Aorta (tissue), 5 donors: ENCODE results near the gene BRAT1. TPM values are rescaled to one million over a fixed set of nuclear protein-coding genes. Genes with fewer than 3 reads are reported as not detected.

Experiments used
- ATAC-seq: fragments of 200-7000 bp; cut with Tn5 transposase; one replicate; pipeline ENCODE4 v1.9.1; 2022; ENCODE audit warnings: moderate library complexity; ENCODE audit not compliant: low FRiP score
- DNase-seq, 2 donors: peaks; one replicate each; pipeline ENCODE4 v3.0.0-alpha.2; 2020
- H3K27ac ChIP-seq, 2 donors: one replicate each; pipeline ENCODE4 v1.5.1; 2013; ENCODE audit warnings: low read length in 2 of 2, mild to moderate bottlenecking in 2 of 2, moderate library complexity in 2 of 2, control low read depth in 1 of 2, inconsistent platforms in 1 of 2, low read depth in 1 of 2
- H3K27me3 ChIP-seq, 2 donors: one replicate each; pipeline ENCODE4 v1.6.1; 2013; ENCODE audit warnings: control low read depth in 1 of 2, low read length in 1 of 2, mild to moderate bottlenecking in 1 of 2, moderate library complexity in 1 of 2; ENCODE audit not compliant: insufficient read depth in 2 of 2, control insufficient read depth in 1 of 2
- H3K36me3 ChIP-seq, 2 donors: one replicate each; pipeline ENCODE4 v1.6.1; 2013; ENCODE audit warnings: control low read depth in 1 of 2, low read length in 1 of 2, mild to moderate bottlenecking in 1 of 2; ENCODE audit not compliant: insufficient read depth in 2 of 2, control insufficient read depth in 1 of 2
- H3K4me1 ChIP-seq, 2 donors: one replicate each; pipeline ENCODE4 v1.6.1; 2013; ENCODE audit warnings: low read length in 2 of 2, control low read depth in 1 of 2, mild to moderate bottlenecking in 1 of 2, moderate library complexity in 1 of 2; ENCODE audit not compliant: insufficient read depth in 2 of 2, control insufficient read depth in 1 of 2
- H3K4me3 ChIP-seq, 2 donors: one replicate each; pipeline ENCODE4 v1.5.1; 2013; ENCODE audit warnings: low read length in 2 of 2, control low read depth in 1 of 2, mild to moderate bottlenecking in 1 of 2
- H3K9me3 ChIP-seq: one replicate; pipeline ENCODE4 v1.6.1; 2013; ENCODE audit warnings: mild to moderate bottlenecking, low read length; ENCODE audit not compliant: control insufficient read depth
- WGBS, 2 donors: extraction: QIAGEN DNeasy Blood & Tissue Kit; methylation state at CpG; one replicate each; pipeline ENCODE4 v1.1.7; 2013; 5-methylcytosine and 5-hydroxymethylcytosine counted together
- intact Hi-C, 2 donors: fragments of 100-400 bp; cut with DNase I; formaldehyde crosslinking; loops; one replicate each; pipeline versions ENCODE4 v1.14.2 to v1.15.0; 2022
- polyA plus RNA-seq, 2 donors: library from polyadenylated mRNA; stranded (reverse); fragments of 200-250 nt; gene quantifications; one replicate each; pipeline ENCODE4 v1.2.3, GENCODE V29; 2013
- total RNA-seq, 2 donors: library from RNA; stranded (reverse); fragmentation: NEBNext Ultra II Directional; extraction: Animal tissue kit (Norgen Biotek cat#: 25700); gene quantifications; one replicate each; pipeline ENCODE4 v1.2.1, GENCODE V29; 2021
- donor health status: healthy with polysubstance abuse.
- donor health status: Bipolar disorder and iron deficiency.
- donor health status: DM: no; HTN: no; CAD: no.
- donor health status: DM: no; HTN: no; CAD: no.
- donor health status: DM: yes; HTN: yes; CAD: no.

BRAT1 gene
- total and polyA plus RNA-seq, 4 donors, result 11.8 to 63.9 (median 19.6) TPM

DNA sequence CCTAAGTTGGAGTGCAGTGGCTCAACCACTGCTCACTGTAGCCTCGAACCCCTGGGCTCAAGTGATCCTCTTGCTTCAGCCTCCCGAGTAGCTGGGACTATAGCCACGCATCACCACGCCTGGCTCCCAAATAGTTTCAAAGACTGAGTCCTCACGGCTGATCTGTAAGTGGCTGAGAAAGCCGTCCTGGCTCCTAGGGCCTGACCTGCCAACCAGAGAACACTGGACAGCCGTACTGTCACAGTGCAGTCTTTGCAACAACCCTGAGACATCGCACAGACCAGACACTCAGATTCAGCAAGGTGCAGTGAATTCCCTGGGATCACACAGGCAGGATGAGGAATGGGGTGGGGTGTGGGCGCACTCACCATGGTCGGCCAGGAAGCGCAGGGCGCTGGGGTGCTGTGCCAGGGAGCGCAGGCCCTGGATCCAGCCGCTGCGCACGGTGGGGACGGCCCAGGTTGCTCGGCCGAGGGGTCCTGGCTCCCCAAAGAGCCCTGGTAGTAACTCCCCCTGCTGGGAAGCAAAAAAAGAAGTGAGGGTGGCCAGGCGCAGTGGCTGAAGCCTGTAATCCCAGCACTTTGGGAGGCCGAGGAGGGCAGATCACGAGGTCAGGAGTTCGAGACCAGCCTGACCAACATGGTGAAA lies 10.7 kb downstream of the BRAT1 start:
- H3K36me3 ChIP-seq, result peaks cover 0 to 8% of the 10 kb centered on the region in 2 donors
- no peak overlapping the region for H3K27ac ChIP-seq
- no peak overlapping the region for H3K4me3 ChIP-seq
- intact Hi-C loops, result no loop called here
- DNase-seq (peak in 1 of 2 donors; percentile 38), ATAC-seq (no peak)
- 93 to 95% methylated on average over 23 of the region's 23 CpGs for whole genome bisulfite sequencing, 2 donors
- no peaks in the 10 kb centered on the region for H3K4me1 ChIP-seq
- H3K9me3 ChIP-seq, result no peaks in the 10 kb centered on the region
- no peaks in the 10 kb centered on the region for H3K27me3 ChIP-seq

DNA sequence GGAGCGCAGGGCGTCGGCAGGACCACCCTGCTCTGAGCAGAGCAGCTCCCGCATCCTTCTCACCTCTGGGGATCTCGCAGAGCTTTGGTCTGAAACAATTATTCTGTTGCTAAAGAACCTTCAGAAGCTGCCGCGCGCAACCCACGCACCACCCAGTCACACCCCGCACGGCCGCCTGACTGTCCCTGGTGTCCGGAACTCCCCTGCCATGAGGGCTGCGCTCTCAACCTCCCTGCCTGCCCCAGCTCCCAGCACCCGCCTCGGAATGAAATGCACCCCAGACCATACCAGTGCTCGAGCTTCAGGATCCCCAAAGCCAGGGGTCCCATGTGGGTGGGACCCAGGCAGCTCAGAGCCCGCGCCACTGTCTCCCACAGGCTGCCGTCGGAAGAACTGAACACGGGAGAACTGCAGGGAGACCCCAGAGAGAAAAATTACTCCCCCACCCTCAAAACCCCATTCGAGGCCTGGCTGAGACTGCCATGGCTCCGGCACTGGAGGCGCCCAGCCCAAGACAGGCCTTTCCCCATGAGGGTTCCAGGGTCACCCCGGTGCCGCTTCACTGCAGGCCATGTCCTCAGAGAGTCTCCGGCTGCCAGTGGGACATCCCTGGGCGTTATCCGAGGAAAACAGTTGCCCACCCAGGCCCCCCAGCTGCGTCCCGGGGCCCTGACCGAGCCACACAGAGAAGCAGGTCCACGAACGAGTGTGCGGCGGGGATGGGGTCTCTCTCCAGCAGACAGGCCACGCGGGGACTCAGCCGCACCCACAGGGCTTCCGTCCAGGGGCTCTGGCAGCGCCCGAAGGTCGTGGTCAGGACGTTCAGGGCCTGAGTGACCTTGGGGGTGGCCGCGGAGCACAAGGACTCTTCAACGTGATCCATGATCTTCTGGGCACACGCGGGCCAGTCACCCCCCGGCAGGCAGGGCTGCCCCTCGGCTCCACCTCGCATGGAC lies 12.1 kb downstream of the BRAT1 start:
- intact Hi-C loops, result no loop called here
- H3K27me3 ChIP-seq, result no peaks in the 10 kb centered on the region
- H3K27ac ChIP-seq, result no peak overlapping the region
- H3K9me3 ChIP-seq, result no peaks in the 10 kb centered on the region
- no peaks in the 10 kb centered on the region for H3K4me1 ChIP-seq
- WGBS, 2 donors, result 92 to 93% methylated on average over 53 of the region's 53 CpGs
- H3K36me3 ChIP-seq, result peaks cover 0 to 16% of the 10 kb centered on the region in 2 donors
- DNase-seq (peak in 1 of 2 donors; percentile 49), ATAC-seq (no peak)
- no peak overlapping the region for H3K4me3 ChIP-seq

DNA sequence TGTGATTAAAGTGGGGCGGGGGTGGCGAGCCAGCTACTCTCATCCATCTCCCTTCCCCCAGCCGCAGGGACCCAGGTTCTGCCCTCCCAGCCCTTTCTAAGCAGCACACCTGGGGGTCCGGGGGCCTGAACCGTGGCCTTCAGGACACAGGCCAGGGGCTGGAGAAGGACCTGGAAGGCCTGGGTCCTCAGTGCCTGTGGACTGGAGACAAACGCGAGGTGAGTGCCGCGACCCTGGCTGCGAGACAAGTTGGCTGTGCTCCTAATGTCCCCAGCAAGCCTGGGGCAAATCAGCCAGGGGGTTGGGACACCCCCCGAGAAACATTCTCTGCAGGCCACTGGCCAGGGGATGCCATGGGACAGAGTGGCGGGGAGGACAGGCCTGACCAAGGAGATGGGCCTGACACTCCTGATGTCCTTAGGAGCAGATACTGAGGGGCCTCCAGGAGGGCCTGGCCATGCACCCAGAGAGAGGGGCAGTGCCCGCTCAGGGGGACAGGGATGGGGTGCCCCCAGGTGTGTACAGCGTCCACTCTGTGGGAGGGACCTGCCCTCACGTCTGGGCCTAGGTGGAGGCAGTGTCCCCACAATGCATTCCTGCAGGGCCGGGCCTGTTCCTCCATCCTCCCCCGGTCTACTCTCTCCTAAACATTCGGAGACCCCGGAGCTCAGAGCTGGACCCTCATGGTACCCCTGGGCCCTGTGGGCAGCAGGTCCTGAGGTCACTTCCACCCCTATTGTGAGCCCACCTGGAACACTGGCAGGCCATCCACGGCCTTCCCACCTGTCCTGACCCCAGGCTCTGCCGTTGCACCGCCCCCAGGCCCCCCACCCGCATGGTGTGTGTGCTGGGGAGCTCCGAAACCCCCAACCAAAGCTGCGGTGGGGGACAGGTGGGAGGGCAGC lies 13.1 kb downstream of the BRAT1 start:
- Histone ChIP-seq H3K4me1 (no peaks in the 10 kb centered on the region), H3K4me3 (no peak overlapping the region), H3K9me3 (no peaks in the 10 kb centered on the region), H3K27me3 (no peaks in the 10 kb centered on the region), H3K27ac (no peak overlapping the region), H3K36me3 (peaks cover 0 to 19% of the 10 kb centered on the region in 2 donors)
- intact Hi-C loops, result no loop called here
- 87 to 88% methylated on average over 22 to 25 of the region's 25 CpGs for WGBS, 2 donors
- DNase-seq (peak in 1 of 2 donors; percentile 40), ATAC-seq (no peak)

DNA sequence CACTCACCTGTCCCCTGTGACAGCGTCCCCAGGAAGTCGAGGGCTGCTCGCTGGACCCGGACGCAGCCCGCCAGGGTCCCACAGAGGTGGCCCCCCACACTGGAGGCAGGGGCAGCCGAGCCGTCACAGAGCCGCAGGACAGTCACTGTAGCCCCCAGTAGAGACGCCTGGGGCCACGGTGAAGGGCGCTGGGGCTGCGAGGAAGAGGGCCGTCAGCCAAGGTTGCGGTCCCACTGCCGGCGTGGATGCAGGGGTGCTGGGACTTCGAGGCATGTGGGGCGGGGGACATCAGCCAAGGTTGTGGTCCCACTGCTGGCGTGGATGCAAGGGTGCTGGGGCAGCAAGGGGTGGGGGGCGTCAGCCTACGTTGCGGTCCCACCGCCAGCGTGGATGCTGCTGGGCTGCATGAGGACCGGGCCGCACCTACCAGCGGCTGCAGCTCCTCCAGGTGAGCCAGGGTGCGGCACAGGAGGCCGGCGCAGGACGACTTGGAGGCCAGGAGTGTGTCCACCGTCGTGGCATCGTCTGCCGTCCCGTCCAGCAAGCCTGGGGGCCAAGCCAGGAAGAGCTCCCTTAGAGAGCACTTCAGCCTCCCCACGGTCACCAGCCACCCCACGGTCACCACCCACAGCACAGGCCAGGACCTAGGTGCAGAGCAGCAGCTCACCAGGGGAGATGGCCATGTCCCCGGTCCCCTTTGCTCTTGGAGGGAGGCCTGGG lies 13.9 kb downstream of the BRAT1 start:
- Histone ChIP-seq H3K27me3 (no peaks in the 10 kb centered on the region), H3K36me3 (peaks cover 0 to 17% of the 10 kb centered on the region in 2 donors), H3K4me3 (no peak overlapping the region), H3K4me1 (no peaks in the 10 kb centered on the region), H3K9me3 (no peaks in the 10 kb centered on the region), H3K27ac (no peak overlapping the region)
- WGBS, 2 donors, result 93 to 95% methylated on average over 38 to 40 of the region's 40 CpGs
- intact Hi-C loops, result no loop called here
- no peak for ATAC-seq
- peak; percentile 48 to 78 for DNase-seq

DNA sequence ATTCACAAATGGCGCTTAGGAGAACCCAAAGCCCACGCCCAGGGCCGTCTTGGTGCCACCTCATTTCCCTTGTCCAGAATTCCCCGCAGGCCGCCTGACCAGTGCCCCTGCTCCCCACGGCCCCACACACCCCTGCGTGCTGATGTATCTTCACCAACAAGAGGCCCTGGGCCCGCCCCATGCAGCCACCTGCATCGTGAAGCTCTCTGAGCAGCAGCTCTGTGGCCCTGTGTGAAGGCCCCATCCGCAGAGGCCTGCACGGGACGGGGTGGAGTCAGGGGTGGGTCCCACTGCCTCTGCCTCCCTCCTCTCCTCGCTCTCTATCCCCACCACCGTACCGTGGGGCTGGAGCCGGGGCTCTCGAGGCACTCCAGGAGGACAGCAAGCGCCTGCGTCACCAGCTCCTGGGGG lies 14.7 kb downstream of the BRAT1 start:
- ATAC-seq, result no peak

DNA sequence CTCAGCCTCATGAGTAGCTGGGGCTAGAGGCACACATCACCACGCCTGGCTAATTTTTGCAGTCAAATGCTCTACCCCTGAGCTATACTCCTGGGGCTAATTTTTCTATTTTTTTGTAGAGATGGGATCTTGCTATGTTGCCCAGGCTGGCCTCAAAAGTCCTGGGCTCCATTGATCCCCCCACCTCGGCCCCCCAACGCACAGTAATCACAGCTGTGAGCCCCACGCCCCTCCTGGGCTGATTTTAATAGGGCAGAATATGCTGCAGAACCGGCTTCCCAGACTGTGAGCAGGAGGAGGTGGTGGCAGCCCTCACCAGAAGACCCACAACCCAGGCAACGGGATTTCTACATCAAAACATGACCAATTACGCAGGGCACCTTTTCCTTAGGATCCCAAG lies 15.2 kb downstream of the BRAT1 start:
- Histone ChIP-seq H3K36me3 (peaks cover 0 to 17% of the 10 kb centered on the region in 2 donors), H3K9me3 (no peaks in the 10 kb centered on the region), H3K4me1 (no peaks in the 10 kb centered on the region), H3K27ac (no peak overlapping the region), H3K4me3 (no peak overlapping the region), H3K27me3 (no peaks in the 10 kb centered on the region)
- DNase-seq (peak in 1 of 2 donors; percentile 16), ATAC-seq (no peak)
- intact Hi-C loops, result no loop called here
- WGBS, 2 donors, result 92 to 93% methylated on average over 7 of the region's 7 CpGs

More for the DNA sequence above, 14.7 kb downstream of the BRAT1 start:
- Histone ChIP-seq H3K9me3 (no peaks in the 10 kb centered on the region), H3K36me3 (peaks cover 0 to 17% of the 10 kb centered on the region in 2 donors), H3K4me1 (no peaks in the 10 kb centered on the region), H3K27ac (no peak overlapping the region), H3K27me3 (no peaks in the 10 kb centered on the region), H3K4me3 (no peak overlapping the region)
- 88 to 93% methylated on average over 19 of the region's 19 CpGs for WGBS, 2 donors
- peak; percentile 47 to 67 for DNase-seq
- intact Hi-C loops, result no loop called here

DNA sequence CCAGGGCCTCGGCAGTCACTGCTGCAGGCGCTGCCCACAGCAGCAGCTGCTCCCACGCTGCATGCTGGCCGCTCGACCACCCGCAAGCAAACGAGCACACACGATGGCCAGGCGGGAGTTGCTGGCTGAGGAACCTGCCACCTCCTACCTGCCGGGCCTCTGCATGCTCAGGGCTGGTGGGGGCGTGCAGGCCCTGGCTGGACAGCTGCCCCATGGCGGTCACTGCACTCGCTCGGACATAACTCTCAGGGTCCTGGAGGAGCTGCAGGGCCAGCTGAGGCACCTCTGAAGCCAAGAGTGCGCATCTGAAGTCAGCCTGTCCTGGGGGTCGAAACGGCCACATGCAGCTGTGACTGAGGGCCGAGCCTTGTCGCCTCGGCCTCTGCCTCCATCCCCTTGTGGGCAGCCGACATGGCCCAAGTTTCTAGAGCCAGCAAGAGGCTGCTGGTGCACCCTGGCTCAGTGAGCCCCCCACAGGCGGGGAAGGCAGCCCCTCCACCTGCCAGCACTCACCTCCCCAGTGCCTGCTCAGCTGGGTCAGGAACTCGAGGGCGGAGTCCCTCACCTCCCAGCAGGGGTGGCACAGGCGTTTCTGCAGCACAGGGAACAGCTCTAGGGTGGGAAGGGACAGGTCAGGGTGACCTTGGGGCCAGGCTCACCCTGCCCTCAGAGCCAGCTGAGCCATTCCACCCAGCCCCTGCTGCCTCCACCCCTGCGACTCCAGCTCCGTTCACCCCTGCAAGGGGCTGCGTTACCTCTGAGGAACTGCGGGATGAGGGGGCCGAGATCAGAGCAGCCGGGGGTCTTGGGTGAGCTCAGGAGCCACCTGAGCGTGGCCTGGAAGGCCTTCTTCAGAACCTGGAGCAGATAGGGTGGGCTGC lies 16.1 kb downstream of the BRAT1 start:
- no peak for ATAC-seq

More for the DNA sequence above, 16.1 kb downstream of the BRAT1 start:
- DNase-seq, result peak; percentile 35 to 75
- intact Hi-C loops, result no loop called here
- Histone ChIP-seq H3K4me3 (no peak overlapping the region), H3K4me1 (no peaks in the 10 kb centered on the region), H3K9me3 (no peaks in the 10 kb centered on the region), H3K27ac (no peak overlapping the region), H3K27me3 (no peaks in the 10 kb centered on the region), H3K36me3 (peaks cover 0 to 17% of the 10 kb centered on the region in 2 donors)
- WGBS, 2 donors, result 91 to 93% methylated on average over 32 of the region's 32 CpGs
